ENCODE results near the gene DYNLL1.
A peak's percentile ranks its signal among the peaks of the same experiment; 100 is the strongest.

DYNLL1 gene

DNA sequence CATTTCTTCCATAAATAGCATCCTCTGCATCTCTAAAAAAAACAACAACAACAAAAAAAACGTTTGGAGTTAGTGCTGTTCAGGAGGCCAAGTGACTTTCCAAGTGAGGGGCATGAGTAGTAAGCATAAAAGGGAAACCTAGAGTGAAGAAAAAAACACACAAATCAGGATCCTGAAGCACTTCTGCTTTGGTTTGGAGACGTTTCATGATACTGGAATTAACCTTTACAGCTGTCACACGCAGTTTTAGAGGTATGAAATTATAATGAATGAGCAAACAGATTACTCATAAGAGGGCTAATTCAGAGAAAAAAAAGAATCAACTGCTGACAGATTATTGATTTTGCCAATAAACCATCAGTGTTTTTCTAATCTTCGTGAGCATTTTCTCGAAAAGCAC, 30.2 kb upstream of the DYNLL1 start:
- Histone ChIP-seq H3K36me3 (ENCODE audit: insufficient read depth, low read length) (peaks cover 49% of the 10 kb centered on the region), H3K9ac (ENCODE audit: low read length) (no peak overlapping the region), H3K9me3 (ENCODE audit: low read length) (no peaks in the 10 kb centered on the region), H3K27me3 (ENCODE audit: control insufficient read depth in 1 of 2, insufficient read depth in 2 of 2, low read length in 2 of 2) (no peaks in the 10 kb centered on the region), H3K27ac (ENCODE audit: low read depth, low read length) (no peak overlapping the region), H3K4me3 (ENCODE audit: low read depth in 1 of 2, low read length in 2 of 2) (no peak overlapping the region), H3K4me1 (ENCODE audit: insufficient read depth, low read length) (peaks cover 36% of the 10 kb centered on the region)

DNA sequence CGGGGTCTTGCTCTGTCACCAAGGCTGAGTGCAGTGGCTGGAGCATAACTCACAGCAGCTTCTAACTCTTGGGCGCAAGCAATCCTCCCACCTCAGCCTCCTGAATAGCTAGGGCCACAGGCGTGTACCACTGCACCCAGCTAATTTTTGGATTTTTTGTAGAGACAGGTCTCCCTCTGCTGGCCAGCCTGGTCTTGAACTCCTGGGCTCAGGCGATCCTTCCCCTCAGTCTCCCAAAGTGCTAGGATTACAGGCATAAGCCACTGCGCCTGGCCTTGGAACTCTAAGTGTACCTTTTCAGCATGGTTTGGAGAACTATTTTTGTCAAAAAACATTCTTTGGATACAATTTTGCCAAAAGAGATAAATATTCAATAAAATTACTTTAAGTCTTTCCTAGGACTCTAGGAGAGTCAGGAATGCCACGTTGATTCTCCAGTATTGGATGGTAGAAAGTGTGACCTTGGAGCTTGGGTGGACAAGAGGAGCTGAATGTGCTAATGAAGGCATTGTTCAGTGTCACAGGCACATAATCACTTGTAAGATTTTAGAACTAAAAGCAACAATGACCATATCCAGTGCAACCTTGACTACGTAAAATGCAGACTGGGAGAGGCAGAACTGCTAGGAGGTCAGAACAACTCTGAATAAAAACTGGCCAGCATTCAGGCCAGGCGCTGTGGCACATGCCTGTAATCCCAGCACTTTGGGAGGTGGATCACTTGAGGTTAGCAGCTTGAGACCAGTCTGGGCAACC, 29.2 kb upstream of the DYNLL1 start:
- Histone ChIP-seq H3K36me3 (ENCODE audit: insufficient read depth, low read length) (peaks cover 40% of the 10 kb centered on the region), H3K27me3 (ENCODE audit: control insufficient read depth in 1 of 2, insufficient read depth in 2 of 2, low read length in 2 of 2) (no peaks in the 10 kb centered on the region), H3K4me1 (ENCODE audit: insufficient read depth, low read length) (peaks cover 36% of the 10 kb centered on the region), H3K27ac (ENCODE audit: low read depth, low read length) (no peak overlapping the region), H3K9ac (ENCODE audit: low read length) (no peak overlapping the region), H3K4me3 (ENCODE audit: low read depth in 1 of 2, low read length in 2 of 2) (no peak overlapping the region), H3K9me3 (ENCODE audit: low read length) (no peaks in the 10 kb centered on the region)

DNA sequence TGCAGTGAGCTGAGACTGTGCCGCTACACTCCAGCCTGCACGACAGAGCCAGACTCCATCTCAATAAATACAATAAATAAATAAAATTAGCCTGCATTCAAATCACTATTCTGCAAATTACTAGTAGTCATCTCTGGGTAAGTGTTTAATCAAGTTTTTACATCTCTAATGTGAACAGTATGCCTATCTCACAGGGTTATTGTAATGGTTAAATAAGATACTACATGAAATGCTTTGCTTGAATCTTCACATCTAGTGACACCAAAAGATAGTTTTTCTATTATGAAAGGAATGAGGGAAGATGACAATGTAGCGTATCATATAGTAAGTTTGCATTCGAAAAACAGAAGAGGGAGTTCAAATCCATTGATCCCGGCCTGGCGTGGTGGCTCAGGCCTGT, 28.5 kb upstream of the DYNLL1 start:
- H3K27me3 ChIP-seq (ENCODE audit: control insufficient read depth in 1 of 2, insufficient read depth in 2 of 2, low read length in 2 of 2) = no peaks in the 10 kb centered on the region
- H3K27ac ChIP-seq (ENCODE audit: low read depth, low read length) = no peak overlapping the region
- H3K9ac ChIP-seq (ENCODE audit: low read length) = no peak overlapping the region

DNA sequence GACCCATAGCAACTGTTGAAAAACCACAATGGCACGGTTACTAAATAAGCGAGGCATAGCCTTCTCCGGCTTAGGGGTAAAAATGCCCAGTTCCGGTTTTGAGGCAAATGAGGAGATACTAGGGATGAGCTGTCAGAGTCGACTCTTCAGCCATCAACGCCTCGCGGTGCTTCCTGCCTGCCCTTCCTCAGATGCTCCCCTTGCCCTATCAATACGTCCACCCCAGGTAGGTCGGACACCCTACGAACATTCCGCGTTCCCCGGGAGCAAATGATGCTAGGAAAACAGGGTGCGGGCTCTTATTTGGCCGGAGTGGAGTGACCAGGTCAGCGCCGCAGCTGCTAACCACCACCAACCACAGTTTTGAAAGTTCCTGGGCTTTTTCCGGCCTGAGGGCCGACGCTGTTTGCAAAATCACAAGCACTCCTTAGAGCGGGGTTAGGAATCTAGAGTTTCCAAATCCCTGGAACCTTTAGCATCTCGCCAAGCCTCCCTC, 27.5 kb upstream of the DYNLL1 start:
- Histone ChIP-seq H3K4me1 (ENCODE audit: insufficient read depth, low read length) (peaks cover 36% of the 10 kb centered on the region), H3K36me3 (ENCODE audit: insufficient read depth, low read length) (peaks cover 26% of the 10 kb centered on the region), H3K27ac (ENCODE audit: low read depth, low read length) (peak overlapping the region; percentile 87), H3K9me3 (ENCODE audit: low read length) (no peaks in the 10 kb centered on the region), H3K4me3 (ENCODE audit: low read depth in 1 of 2, low read length in 2 of 2) (peak overlapping the region; percentile 75 to 91), H3K27me3 (ENCODE audit: control insufficient read depth in 1 of 2, insufficient read depth in 2 of 2, low read length in 2 of 2) (no peaks in the 10 kb centered on the region), H3K9ac (ENCODE audit: low read length) (peak overlapping the region; percentile 88)

More for the DNA sequence above, 28.5 kb upstream of the DYNLL1 start:
- peaks cover 36% of the 10 kb centered on the region for H3K4me1 ChIP-seq (ENCODE audit: insufficient read depth, low read length)
- no peak overlapping the region for H3K4me3 ChIP-seq (ENCODE audit: low read depth in 1 of 2, low read length in 2 of 2)
- H3K36me3 ChIP-seq (ENCODE audit: insufficient read depth, low read length) = peaks cover 34% of the 10 kb centered on the region
- no peaks in the 10 kb centered on the region for H3K9me3 ChIP-seq (ENCODE audit: low read length)

DNA sequence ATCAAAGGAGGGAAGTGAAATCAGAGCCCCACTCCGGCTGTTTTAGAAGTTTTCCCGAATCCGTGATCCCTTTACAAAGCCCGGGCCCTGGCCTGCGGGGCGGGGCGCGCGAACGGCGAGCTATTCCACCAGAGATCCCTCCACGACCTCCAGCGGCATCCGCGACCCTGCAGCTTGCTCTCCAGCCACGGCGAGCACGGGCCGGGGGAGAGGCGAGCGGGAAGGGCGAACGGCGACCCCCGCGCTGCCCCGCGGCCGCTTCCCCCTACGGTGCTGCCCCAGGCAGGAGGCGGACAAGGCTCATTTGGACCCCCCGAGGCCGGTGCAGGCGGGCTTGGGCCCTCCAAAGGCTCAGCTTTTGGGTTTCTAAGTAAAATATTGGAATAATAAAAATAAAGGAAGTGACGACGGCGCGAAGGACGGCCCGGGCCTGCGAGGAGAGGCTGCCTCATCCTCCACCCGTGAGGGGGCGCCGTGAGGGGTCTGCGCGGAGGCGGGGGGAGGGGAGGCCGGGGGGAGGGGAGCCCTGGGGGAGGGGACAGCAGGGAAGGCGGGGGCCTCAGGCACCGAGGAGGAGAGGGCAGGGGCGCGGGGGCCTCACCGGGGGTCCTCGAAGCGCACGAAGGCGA, 27.0 kb upstream of the DYNLL1 start:
- H3K27ac ChIP-seq (ENCODE audit: low read depth, low read length) = peak overlapping the region; percentile 87
- H3K9me3 ChIP-seq (ENCODE audit: low read length) = no peaks in the 10 kb centered on the region
- H3K4me1 ChIP-seq (ENCODE audit: insufficient read depth, low read length) = peaks cover 36% of the 10 kb centered on the region
- no peaks in the 10 kb centered on the region for H3K27me3 ChIP-seq (ENCODE audit: control insufficient read depth in 1 of 2, insufficient read depth in 2 of 2, low read length in 2 of 2)
- H3K4me3 ChIP-seq (ENCODE audit: low read depth in 1 of 2, low read length in 2 of 2) = peak overlapping the region; percentile 75 to 91
- H3K9ac ChIP-seq (ENCODE audit: low read length) = peak overlapping the region; percentile 88
- H3K36me3 ChIP-seq (ENCODE audit: insufficient read depth, low read length) = peaks cover 20% of the 10 kb centered on the region

DNA sequence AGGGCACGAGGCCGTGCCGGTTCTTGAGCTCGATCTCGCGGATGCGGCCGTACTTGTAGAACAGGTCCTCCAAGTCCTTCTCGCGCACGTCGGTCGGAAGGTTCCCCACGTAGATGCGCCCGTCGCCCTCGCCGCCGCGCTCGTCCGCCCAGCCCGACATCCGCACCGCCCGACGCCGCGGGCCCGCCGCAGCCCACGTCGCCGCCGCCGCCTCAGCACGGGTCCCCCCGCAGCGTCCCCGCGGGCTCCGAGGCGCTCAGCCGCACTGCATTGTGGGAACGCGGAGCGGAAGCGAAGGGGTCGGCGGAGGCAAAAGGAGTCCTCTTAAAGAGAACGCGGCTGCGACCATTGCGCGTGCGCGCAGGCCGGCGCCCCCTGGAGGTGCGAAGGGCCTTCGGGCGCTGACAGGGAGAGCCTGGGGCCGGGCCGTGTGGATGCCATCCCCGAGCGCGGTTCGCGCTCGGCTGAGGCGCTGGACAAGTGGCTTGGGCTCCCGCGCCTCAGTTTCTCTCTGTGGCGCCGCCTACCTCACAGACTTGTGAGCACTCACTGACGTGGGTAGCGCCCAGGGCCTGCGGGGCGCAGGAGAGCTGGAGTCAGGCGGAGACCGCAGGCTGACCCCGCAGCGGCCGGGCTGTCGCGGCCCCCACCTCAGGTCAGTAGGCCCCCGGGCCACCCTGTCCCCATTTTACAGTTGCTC, 26.3 kb upstream of the DYNLL1 start, which contains the start of gene SRSF9:
Gene SRSF9 (minus strand): TSS at position 299 of the 700 bp plus-strand sequence. CDS start 139 bp downstream, at position 160.
- Histone ChIP-seq H3K27ac (ENCODE audit: low read depth, low read length) (peak within 1 kb of the TSS; percentile 87), H3K4me1 (ENCODE audit: insufficient read depth, low read length) (peaks cover 36% of the 10 kb centered on the region), H3K36me3 (ENCODE audit: insufficient read depth, low read length) (peaks cover 13% of the 10 kb centered on the region), H3K9me3 (ENCODE audit: low read length) (no peaks in the 10 kb centered on the region), H3K27me3 (ENCODE audit: control insufficient read depth in 1 of 2, insufficient read depth in 2 of 2, low read length in 2 of 2) (no peaks in the 10 kb centered on the region), H3K9ac (ENCODE audit: low read length) (peak within 1 kb of the TSS; percentile 88), H3K4me3 (ENCODE audit: low read depth in 1 of 2, low read length in 2 of 2) (peak within 1 kb of the TSS; percentile 75 to 91)

DNA sequence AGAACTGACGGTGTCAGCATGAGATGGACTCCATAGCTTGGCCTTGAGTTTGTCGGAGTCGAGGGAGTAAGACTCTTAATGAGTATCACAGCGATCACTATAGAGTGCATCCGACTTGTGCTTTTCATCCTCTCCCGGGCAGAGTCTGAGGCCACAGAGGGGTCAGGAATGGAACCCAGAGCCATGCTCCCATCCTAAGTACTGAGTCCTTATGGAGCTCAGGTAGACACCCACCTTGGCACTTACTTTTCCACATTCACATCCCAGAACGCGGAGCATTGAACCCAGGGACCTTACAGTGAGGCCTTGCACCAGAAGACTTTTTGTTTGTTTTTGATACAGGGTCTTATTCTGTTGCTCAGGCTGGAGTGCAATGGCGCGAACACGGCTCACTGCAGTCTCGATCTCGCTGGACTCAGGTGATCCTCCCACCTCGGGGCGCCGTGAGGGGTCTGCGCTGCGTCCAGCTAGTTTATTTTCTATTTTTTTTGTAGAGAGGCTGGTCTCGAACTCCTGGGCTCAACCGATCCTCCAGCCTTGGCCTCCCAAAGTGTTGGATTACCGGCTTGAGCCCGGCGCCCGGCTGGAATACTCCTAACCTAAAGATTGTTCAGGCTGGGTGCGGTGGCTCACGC, 25.6 kb upstream of the DYNLL1 start:
- H3K9ac ChIP-seq (ENCODE audit: low read length) = peak overlapping the region; percentile 59
- peak overlapping the region; percentile 87 for H3K27ac ChIP-seq (ENCODE audit: low read depth, low read length)
- peaks cover 36% of the 10 kb centered on the region for H3K4me1 ChIP-seq (ENCODE audit: insufficient read depth, low read length)
- H3K36me3 ChIP-seq (ENCODE audit: insufficient read depth, low read length) = peaks cover 7% of the 10 kb centered on the region
- no peaks in the 10 kb centered on the region for H3K9me3 ChIP-seq (ENCODE audit: low read length)
- H3K27me3 ChIP-seq (ENCODE audit: control insufficient read depth in 1 of 2, insufficient read depth in 2 of 2, low read length in 2 of 2) = no peaks in the 10 kb centered on the region
- peak overlapping the region; percentile 73 to 91 for H3K4me3 ChIP-seq (ENCODE audit: low read depth in 1 of 2, low read length in 2 of 2)

DNA sequence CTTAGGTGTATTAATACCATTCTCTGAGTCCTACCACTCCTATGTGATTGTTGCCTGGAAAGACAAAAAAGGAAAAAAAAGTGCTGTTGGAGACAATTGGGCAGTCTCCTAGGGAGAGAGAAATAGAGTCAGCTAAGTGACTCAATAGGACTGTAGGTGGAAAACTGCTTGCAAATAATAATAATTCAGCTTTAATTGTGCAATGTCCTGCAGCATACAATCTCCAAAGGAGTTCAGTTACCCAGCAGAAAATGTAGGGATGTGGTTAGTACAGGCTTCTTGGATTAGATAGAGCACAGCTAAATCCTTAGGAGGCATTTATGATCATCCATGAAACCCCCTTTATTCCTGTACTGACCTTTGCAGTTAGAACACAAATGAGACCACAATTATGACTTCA, 23.4 kb upstream of the DYNLL1 start:
- no peaks in the 10 kb centered on the region for H3K9me3 ChIP-seq (ENCODE audit: low read length)
- H3K27me3 ChIP-seq (ENCODE audit: control insufficient read depth in 1 of 2, insufficient read depth in 2 of 2, low read length in 2 of 2) = no peaks in the 10 kb centered on the region
- H3K4me1 ChIP-seq (ENCODE audit: insufficient read depth, low read length) = peaks cover 17% of the 10 kb centered on the region
- H3K9ac ChIP-seq (ENCODE audit: low read length) = no peak overlapping the region
- H3K27ac ChIP-seq (ENCODE audit: low read depth, low read length) = no peak overlapping the region
- H3K36me3 ChIP-seq (ENCODE audit: insufficient read depth, low read length) = no peaks in the 10 kb centered on the region
- H3K4me3 ChIP-seq (ENCODE audit: low read depth in 1 of 2, low read length in 2 of 2) = no peak overlapping the region

DNA sequence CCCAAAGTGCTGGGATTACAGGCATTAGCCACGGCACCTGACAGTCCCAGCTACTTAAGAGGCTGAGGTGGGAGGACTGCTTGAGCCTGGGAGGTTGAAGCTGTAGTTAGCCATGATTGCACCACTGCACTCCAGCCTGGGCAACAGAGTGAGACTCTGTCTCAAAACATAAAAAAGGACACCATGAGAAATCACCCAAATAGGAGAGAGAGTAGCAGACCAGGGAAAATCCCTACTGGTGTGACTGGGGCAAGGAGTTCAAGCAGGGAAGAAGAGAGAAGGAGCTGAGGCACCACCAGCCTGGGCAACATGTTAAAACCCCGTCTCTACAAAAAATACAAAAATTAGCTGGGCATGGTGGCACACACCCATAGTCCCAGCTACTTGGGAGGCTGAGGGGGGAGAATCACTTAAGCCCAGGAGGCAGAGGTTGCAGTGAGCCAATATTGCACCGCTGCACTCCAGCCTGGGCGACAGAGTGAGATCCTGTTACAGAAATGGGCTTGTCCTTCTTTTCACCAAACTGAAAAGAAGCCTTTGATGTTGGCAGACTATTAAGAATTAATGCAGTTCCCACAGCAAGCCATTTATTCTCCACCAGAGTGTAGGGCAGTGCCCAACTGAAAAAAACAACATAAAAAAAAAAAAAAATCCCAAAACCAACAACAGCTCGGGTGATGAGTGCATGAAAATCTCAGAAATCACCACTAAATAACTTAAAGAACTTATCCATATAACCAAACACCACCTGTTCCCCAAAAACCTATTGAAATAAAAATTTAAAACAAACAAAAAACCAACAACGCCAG, 21.9 kb upstream of the DYNLL1 start:
- no peaks in the 10 kb centered on the region for H3K36me3 ChIP-seq (ENCODE audit: insufficient read depth, low read length)
- no peak overlapping the region for H3K27ac ChIP-seq (ENCODE audit: low read depth, low read length)
- H3K9ac ChIP-seq (ENCODE audit: low read length) = no peak overlapping the region
- no peak overlapping the region for H3K4me3 ChIP-seq (ENCODE audit: low read depth in 1 of 2, low read length in 2 of 2)
- H3K4me1 ChIP-seq (ENCODE audit: insufficient read depth, low read length) = peaks cover 6% of the 10 kb centered on the region
- H3K9me3 ChIP-seq (ENCODE audit: low read length) = no peaks in the 10 kb centered on the region
- H3K27me3 ChIP-seq (ENCODE audit: control insufficient read depth in 1 of 2, insufficient read depth in 2 of 2, low read length in 2 of 2) = no peaks in the 10 kb centered on the region

DNA sequence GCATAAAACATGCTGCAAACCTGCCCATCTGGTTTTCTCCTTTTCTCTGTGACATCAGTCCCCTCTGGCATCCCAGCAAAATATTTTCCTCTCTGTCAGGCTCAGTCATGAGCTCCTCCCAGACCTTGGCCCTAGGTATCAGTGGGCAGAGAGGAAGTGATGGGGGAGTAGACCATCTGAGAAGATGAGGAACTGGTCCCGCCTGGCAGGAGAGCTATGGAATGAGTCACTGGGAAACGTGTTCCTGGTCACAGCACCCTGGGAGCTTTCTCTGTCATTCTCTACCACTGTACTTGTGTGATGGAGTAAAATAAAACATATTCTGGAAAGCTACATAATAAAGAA, 21.3 kb upstream of the DYNLL1 start:
- no peaks in the 10 kb centered on the region for H3K9me3 ChIP-seq (ENCODE audit: low read length)
- no peaks in the 10 kb centered on the region for H3K36me3 ChIP-seq (ENCODE audit: insufficient read depth, low read length)
- no peak overlapping the region for H3K27ac ChIP-seq (ENCODE audit: low read depth, low read length)
- no peak overlapping the region for H3K9ac ChIP-seq (ENCODE audit: low read length)
- H3K4me3 ChIP-seq (ENCODE audit: low read depth in 1 of 2, low read length in 2 of 2) = no peak overlapping the region
- no peaks in the 10 kb centered on the region for H3K27me3 ChIP-seq (ENCODE audit: control insufficient read depth in 1 of 2, insufficient read depth in 2 of 2, low read length in 2 of 2)
- peaks cover 6% of the 10 kb centered on the region for H3K4me1 ChIP-seq (ENCODE audit: insufficient read depth, low read length)
